B cell (primary cell): ENCODE measurements around the gene FCHO2.

ENCODE experiments used
- CTCF ChIP-seq: fragments of 200-600 bp; IDR thresholded peaks from one replicate; pipeline ENCODE4 v1.8.0; 2022; ENCODE audit warnings: antibody characterized with exemption, mild to moderate bottlenecking
- EZH2 ChIP-seq: IDR thresholded peaks from 2 replicates; pipeline ENCODE4 v1.6.1; 2012; ENCODE audit warnings: borderline replicate concordance, low read depth, mild to moderate bottlenecking, moderate library complexity, low read length; ENCODE audit not compliant: insufficient read depth, poor library complexity, severe bottlenecking

- TF ChIP-seq CTCF (no peak), EZH2 (no peak)
Measured at GRCh38 chr5:73129143-73129542, 173.3 kb downstream of the FCHO2 start.
